Brain microvascular endothelial cell (primary cell): ENCODE measurements around the gene ITPA.
A peak's percentile ranks its signal among the peaks of the same experiment; 100 is the strongest.

ENCODE experiments used
- DNase-seq: peaks from one replicate; pipeline ENCODE4 v3.0.0-alpha.2; 2020
- H3K27ac ChIP-seq: fragments of 250-450 bp; sonication (Bioruptor Pico); 2 replicates; pipeline ENCODE4 v1.5.1; 2020; ENCODE audit warnings: mild to moderate bottlenecking, moderate library complexity
- H3K27me3 ChIP-seq: fragments of 250-450 bp; sonication (Bioruptor Pico); replicated peaks from 2 replicates; pipeline ENCODE4 v1.5.1; 2020; ENCODE audit warnings: mild to moderate bottlenecking
- H3K36me3 ChIP-seq: fragments of 250-450 bp; sonication (Bioruptor Pico); replicated peaks from 2 replicates; pipeline ENCODE4 v1.5.1; 2020; ENCODE audit warnings: mild to moderate bottlenecking
- H3K4me3 ChIP-seq: 2 replicates; pipeline ENCODE4 v1.5.1; 2011; ENCODE audit warnings: low read depth, mild to moderate bottlenecking, control low read depth, low read length, moderate library complexity
- in situ Hi-C: cut with HindIII; loops from 2 replicates; pipeline ENCODE4 v1.10.0; 2017; ENCODE audit warnings: low sequenced_read_pairs, low pct_ligation_motif_present
- TF ChIP-seq, protein P1 (sequence below): IDR thresholded peaks from 2 replicates; pipeline ENCODE4 v1.5.1; 2011; ENCODE audit warnings: low read depth, mild to moderate bottlenecking, moderate library complexity, low read length, control low read depth, inconsistent platforms; ENCODE audit errors: missing control alignments

Gene ITPA

DNA sequence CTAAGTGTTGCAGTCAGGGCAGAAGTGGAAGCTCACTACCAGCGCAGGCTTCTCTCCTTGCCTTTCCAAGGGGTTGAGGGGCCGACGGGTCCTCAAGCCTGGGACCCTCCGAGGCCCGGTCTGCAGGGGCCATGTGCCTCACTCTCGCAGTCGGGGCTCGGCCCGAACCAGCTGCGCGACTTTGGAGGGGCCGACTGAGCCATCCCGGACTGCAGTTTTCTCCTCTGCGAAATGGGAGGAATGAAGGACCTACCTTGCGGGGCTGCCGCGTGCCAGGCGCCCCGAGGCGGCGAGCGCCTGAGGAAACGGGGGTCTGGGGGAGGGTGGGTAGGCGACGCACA, 41.6 kb upstream of the ITPA start:
- Histone ChIP-seq H3K4me3 (no peak overlapping the region), H3K27ac (no peak overlapping the region), H3K36me3 (no peaks in the 10 kb centered on the region), H3K27me3 (no peaks in the 10 kb centered on the region)
- in situ Hi-C loops: no loop called here
- TF ChIP-seq, protein P1, sequence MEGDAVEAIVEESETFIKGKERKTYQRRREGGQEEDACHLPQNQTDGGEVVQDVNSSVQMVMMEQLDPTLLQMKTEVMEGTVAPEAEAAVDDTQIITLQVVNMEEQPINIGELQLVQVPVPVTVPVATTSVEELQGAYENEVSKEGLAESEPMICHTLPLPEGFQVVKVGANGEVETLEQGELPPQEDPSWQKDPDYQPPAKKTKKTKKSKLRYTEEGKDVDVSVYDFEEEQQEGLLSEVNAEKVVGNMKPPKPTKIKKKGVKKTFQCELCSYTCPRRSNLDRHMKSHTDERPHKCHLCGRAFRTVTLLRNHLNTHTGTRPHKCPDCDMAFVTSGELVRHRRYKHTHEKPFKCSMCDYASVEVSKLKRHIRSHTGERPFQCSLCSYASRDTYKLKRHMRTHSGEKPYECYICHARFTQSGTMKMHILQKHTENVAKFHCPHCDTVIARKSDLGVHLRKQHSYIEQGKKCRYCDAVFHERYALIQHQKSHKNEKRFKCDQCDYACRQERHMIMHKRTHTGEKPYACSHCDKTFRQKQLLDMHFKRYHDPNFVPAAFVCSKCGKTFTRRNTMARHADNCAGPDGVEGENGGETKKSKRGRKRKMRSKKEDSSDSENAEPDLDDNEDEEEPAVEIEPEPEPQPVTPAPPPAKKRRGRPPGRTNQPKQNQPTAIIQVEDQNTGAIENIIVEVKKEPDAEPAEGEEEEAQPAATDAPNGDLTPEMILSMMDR: no peak
- no peak for DNase-seq

DNA sequence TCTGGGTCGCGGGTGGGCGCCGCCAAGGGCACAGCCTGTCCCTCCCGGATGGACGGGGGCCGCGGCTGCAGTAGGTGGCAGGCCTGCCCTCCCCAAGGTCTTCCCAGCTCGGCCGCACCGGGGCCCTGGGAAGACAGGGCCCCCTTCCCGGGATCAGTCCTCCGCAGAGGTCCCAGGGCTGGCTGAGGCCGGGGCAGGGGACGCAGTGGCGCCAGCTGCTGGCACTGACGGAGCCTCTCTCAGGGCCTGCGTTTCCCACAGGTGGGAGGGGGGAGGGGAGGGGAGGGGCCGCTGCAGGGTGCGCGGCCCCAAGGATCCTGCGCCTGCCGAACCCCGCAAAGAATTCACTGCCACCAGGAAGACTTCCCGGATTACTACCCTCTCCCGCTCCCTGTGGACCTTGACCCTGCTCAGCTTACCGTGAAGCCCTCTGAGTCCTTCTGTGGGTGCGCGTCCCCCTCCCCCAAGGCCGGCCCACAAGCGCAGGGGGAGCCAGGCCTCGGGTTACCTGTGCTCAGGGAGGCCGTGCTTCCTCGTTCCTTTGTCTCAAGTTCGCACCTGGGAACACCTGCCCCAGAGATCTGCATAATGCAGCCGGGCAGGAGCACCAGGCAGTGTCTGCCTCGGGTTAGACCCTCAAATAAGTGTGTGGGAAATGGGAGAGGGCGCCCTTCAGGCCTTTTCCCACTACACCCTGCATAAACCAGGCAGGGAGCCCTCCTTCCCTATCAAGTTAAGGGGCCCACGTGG, 41.0 kb upstream of the ITPA start:
- in situ Hi-C loops: no loop called here
- DNase-seq: no peak
- H3K27ac ChIP-seq: no peak overlapping the region
- TF ChIP-seq, protein P1: no peak
- H3K36me3 ChIP-seq: no peaks in the 10 kb centered on the region
- H3K4me3 ChIP-seq: no peak overlapping the region
- H3K27me3 ChIP-seq: no peaks in the 10 kb centered on the region

DNA sequence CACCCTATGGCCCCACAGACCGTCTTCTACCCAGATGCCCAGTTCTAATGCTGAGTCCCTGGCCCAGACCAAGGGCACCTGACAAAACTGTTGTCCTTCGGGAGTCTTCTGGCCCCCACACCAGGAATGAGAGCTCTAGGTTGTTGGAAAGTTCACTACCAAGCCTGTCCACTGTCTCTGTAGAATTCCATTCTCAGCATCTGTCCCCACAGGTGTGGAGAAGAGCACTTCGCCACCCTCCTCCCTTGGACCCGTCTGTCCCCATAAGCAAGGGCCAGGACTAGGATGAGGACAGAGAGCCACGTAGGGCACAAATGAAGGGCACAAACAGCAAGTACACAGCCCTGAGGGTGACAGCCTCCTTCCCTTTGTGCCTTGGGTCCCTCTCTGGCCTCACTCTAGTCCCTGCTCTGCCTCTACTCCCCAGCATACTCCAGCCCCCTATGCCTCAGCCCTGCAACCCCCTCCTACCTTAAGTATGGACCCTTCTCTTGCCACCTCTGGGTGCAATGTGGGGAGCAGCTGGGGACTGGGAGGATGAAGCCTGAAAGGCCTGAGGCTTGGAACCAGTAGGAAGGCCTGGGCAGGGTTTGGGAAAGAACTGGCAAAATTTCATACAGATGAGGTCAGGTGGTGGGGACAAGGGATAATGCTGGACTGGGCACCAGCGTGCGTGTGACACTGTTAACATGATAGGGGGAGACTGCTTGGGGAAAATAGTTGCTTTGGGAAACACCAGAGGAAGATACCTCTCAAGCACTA, 40.3 kb upstream of the ITPA start:
- Histone ChIP-seq H3K4me3 (no peak overlapping the region), H3K27ac (no peak overlapping the region), H3K27me3 (no peaks in the 10 kb centered on the region), H3K36me3 (no peaks in the 10 kb centered on the region)
- TF ChIP-seq, protein P1: no peak
- DNase-seq: no peak
- in situ Hi-C loops: no loop called here

DNA sequence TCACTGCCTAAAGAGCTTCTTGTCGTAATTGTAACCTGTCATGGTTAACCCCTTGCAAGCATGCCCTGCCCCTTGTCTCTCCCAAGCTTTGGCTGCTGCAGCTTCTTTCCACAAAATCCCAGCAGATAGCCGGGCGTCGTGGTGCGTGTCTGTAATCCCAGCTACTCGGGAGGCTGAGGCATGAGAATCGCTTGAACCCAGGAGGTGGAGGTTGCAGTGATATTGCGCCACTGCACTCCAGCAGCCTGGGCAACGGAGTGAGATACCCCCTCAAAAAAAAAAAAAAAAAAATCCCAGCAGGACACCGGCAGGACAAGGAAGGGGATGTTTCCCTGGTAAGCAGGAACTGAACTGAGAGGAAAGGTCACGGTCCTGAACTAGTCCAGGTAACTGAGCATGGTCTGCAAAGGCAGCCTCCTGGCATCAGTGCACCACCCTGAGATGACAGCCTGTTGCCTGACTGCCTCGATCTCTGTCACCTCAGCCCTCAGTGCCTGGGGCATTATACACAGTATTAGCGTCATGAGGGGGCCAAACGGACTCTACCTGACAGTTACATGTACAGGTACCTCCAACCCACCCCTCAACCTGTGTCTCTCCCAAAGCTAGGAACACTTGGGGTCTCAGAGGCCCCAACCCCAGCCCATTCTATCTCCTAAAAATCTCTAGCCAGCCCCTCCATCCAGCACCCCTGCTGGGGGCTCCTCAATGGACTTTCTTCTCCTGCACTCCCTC, 37.7 kb upstream of the ITPA start:
- Histone ChIP-seq H3K36me3 (no peaks in the 10 kb centered on the region), H3K27me3 (no peaks in the 10 kb centered on the region), H3K27ac (no peak overlapping the region), H3K4me3 (no peak overlapping the region)
- in situ Hi-C loops: no loop called here
- TF ChIP-seq, protein P1: no peak
- DNase-seq: no peak

DNA sequence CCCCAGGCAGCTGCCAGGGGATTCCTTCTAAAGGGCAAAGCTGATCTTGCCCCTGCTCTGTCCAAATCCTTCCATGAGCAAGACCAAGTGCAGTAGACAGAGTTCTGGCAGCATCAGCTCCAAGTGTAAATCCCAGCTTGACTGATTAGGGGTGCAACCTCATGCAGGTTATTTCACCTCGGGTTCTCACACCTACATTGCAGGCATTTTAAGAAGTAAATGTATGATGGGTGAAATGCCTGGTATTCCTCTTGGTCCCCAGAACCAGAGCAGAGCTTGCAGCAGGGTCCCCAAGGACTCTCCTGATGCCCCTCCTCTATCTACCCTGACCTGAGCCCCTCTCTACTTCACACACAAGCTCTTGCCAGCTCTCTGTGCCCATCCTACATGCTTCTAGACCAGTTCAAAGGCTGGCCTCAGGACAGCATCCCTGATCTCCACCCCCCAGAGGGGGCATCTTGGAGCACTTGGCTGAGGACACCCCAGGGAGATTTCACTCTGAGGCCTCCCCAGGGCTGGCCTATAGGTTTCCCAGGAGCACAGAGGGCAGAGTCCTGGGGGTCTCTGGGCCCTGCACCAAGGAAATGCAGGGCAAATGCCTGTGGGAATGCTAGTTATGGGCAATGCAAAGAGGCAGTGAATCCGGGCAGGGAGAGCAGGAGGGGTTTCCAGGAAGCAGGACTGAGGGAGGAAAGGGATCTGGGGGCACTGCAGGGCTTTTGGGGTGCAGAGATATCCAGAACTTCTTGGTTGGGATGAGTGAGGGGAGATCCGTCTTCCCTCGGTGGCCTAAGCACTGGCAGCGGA, 37.0 kb upstream of the ITPA start:
- in situ Hi-C loops: no loop called here
- Histone ChIP-seq H3K36me3 (no peaks in the 10 kb centered on the region), H3K27ac (no peak overlapping the region), H3K4me3 (peak overlapping the region; percentile 79), H3K27me3 (no peaks in the 10 kb centered on the region)
- no peak for DNase-seq
- TF ChIP-seq, protein P1: no peak
